PC-3 (cell line): ENCODE results near the gene STARD7. TPM values are rescaled to one million over a fixed set of nuclear protein-coding genes. Genes with fewer than 3 reads are reported as not detected.
A peak's percentile ranks its signal among the peaks of the same experiment; 100 is the strongest.

Source experiments
- ATAC-seq: fragments of 200-7000 bp; cut with Tn5 transposase; 2 replicates; pipeline ENCODE4 v1.9.1; 2020; ENCODE audit warnings: mild to moderate bottlenecking, moderate library complexity
- BruUV-seq: library from RNA; stranded (reverse); fragments of 400-500 nt; replicated peaks from 2 replicates; lab custom pipeline; 2021; lab: Mats Ljungman, UMichigan
- CTCF ChIA-PET: fragments of 300-600 bp; sonication (Branson Sonifier 250); formaldehyde crosslinking; loops from one replicate; lab custom pipeline; 2022; ENCODE audit warnings: antibody characterized with exemption; lab: Charles Lee
- POLR2A ChIA-PET: fragments of 300-600 bp; sonication (Branson Sonifier 250); formaldehyde crosslinking; loops from one replicate; lab custom pipeline; 2022; ENCODE audit warnings: antibody characterized with exemption; ENCODE audit not compliant: unreplicated experiment; lab: Charles Lee
- DNase-seq: peaks from one replicate; pipeline ENCODE4 v3.0.0-alpha.2; 2015
- H2AFZ ChIP-seq: fragments of 300-600 bp; sonication (generic); 2 replicates; pipeline ENCODE4 v1.6.0; 2016; ENCODE audit warnings: antibody characterized with exemption, low read length
- H3F3A ChIP-seq: fragments of 300-600 bp; sonication (generic); one replicate; pipeline ENCODE4 v1.6.0; 2017; ENCODE audit warnings: antibody characterized with exemption, low read length, control low read depth, mild to moderate bottlenecking; ENCODE audit not compliant: unreplicated experiment
- H3K27ac ChIP-seq: fragments of 300-600 bp; sonication (generic); 2 replicates; pipeline ENCODE4 v1.5.1; 2016; ENCODE audit warnings: mild to moderate bottlenecking, low read length
- H3K27me3 ChIP-seq: fragments of 300-600 bp; sonication (generic); 2 replicates; pipeline ENCODE4 v1.6.1; 2016; ENCODE audit warnings: low read length, mixed read lengths
- H3K36me3 ChIP-seq: fragments of 300-600 bp; sonication (generic); 2 replicates; pipeline ENCODE4 v1.6.1; 2016; ENCODE audit warnings: low read depth, mixed run types, low read length, mixed read lengths
- H3K4me1 ChIP-seq: fragments of 300-600 bp; sonication (generic); 2 replicates; pipeline ENCODE4 v1.5.1; 2016; ENCODE audit warnings: low read length; ENCODE audit not compliant: insufficient read depth
- H3K4me2 ChIP-seq: fragments of 300-600 bp; sonication (generic); 2 replicates; pipeline ENCODE4 v1.6.0; 2016; ENCODE audit warnings: low read length
- H3K4me3 ChIP-seq: fragments of 300-600 bp; sonication (generic); 2 replicates; pipeline ENCODE4 v1.5.1; 2016; ENCODE audit warnings: mild to moderate bottlenecking, low read length, mixed read lengths
- H3K79me2 ChIP-seq: fragments of 300-600 bp; sonication (generic); 2 replicates; pipeline ENCODE4 v1.6.1; 2017; ENCODE audit warnings: low read length, mixed read lengths
- H3K9ac ChIP-seq: fragments of 300-600 bp; sonication (generic); 2 replicates; pipeline ENCODE4 v1.6.0; 2016; ENCODE audit warnings: mild to moderate bottlenecking, low read length
- H3K9me2 ChIP-seq: fragments of 300-600 bp; sonication (generic); replicated peaks from 2 replicates; pipeline ENCODE4 v1.6.1; 2016; ENCODE audit warnings: mixed run types, low read length, mixed read lengths
- H3K9me3 ChIP-seq: fragments of 300-600 bp; sonication (generic); 2 replicates; pipeline ENCODE4 v1.6.1; 2016; ENCODE audit warnings: low read length, mixed read lengths
- H4K20me1 ChIP-seq: fragments of 300-600 bp; sonication (generic); 2 replicates; pipeline ENCODE4 v1.6.1; 2016; ENCODE audit warnings: low read length, mixed read lengths
- CTCF ChIP-seq: fragments of 300-600 bp; sonication (generic); conservative IDR thresholded peaks from 2 replicates; pipeline ENCODE4 v1.5.1; 2017; ENCODE audit warnings: antibody characterized with exemption, low read depth, mild to moderate bottlenecking, low read length
- EZH2 ChIP-seq: fragments of 300-600 bp; sonication (generic); IDR thresholded peaks from one replicate; pipeline ENCODE4 v1.6.1; 2017; ENCODE audit warnings: antibody characterized with exemption, mild to moderate bottlenecking, low read length; ENCODE audit not compliant: unreplicated experiment
- EZH2phosphoT487 ChIP-seq: fragments of 300-600 bp; sonication (generic); IDR thresholded peaks from 2 replicates; pipeline ENCODE4 v1.6.1; 2018; ENCODE audit warnings: mild to moderate bottlenecking, antibody characterized with exemption, low read length, borderline replicate concordance
- intact Hi-C: fragments of 100-400 bp; cut with micrococcal nuclease; formaldehyde crosslinking; loops from 2 replicates; pipeline ENCODE4 v1.9.0; 2023
- total RNA-seq: library from RNA; depleted of rRNA; stranded (reverse); fragments of >200 nt; gene quantifications from 2 replicates; pipeline ENCODE4 v1.2.3, GENCODE V29; 2014

STARD7 gene
- total RNA-seq, 1 experiment from 2014 or later, result 169 TPM

- ATAC-seq (no peak), DNase-seq (no peak)
- Histone ChIP-seq H3K9me2 (no peaks in the 10 kb centered on the region), H3K4me1 (peaks cover 12% of the 10 kb centered on the region; the same call in 1 of the 2 replicates), H2AFZ (no peak overlapping the region), H3K9me3 (no peaks in the 10 kb centered on the region), H4K20me1 (peaks cover 6% of the 10 kb centered on the region), H3F3A (no peaks in the 10 kb centered on the region), H3K4me3 (no peak overlapping the region), H3K79me2 (peaks cover 28% of the 10 kb centered on the region), H3K9ac (no peak overlapping the region), H3K36me3 (no peaks in the 10 kb centered on the region), H3K27ac (no peak overlapping the region), H3K4me2 (no peak overlapping the region), H3K27me3 (no peaks in the 10 kb centered on the region)
- intact Hi-C loops, result no loop called here
- no peak for TF ChIP-seq CTCF
- no peak for TF ChIP-seq EZH2
- no peak for TF ChIP-seq EZH2phosphoT487
- no TSS peak for BruUV-seq
- ChIA-PET POLR2A (no interaction called here), CTCF (no interaction called here)
Observed at GRCh38 chr2:96212339-96212738, 3.7 kb upstream of the STARD7 start.

- Histone ChIP-seq H3K79me2 (peaks cover 54% of the 10 kb centered on the region), H3K9me2 (no peaks in the 10 kb centered on the region), H3K4me1 (peaks cover 24% of the 10 kb centered on the region), H3K9ac (no peak overlapping the region; the same call in 1 of the 2 replicates), H4K20me1 (peaks cover 30% of the 10 kb centered on the region), H3K4me3 (peak overlapping the region; percentile 75), H3K27ac (no peak overlapping the region), H3K27me3 (no peaks in the 10 kb centered on the region), H2AFZ (no peak overlapping the region), H3K36me3 (no peaks in the 10 kb centered on the region), H3K4me2 (peak overlapping the region; percentile 90), H3K9me3 (no peaks in the 10 kb centered on the region), H3F3A (no peaks in the 10 kb centered on the region)
- BruUV-seq, result no TSS peak
- ChIA-PET CTCF (no interaction called here), POLR2A (no interaction called here)
- ATAC-seq, result no peak
- intact Hi-C loops, result loop anchor here (2.0 kb wide), 1 partner anchor 51 kb away; no protein-coding TSS in a partner anchor
- DNase-seq, result no peak
- TF ChIP-seq CTCF (no peak), EZH2 (no peak), EZH2phosphoT487 (no peak)
Observed at GRCh38 chr2:96209729-96210085, 1.1 kb upstream of the STARD7 start.

GRCh38 chr2:96209011-96209728 lies 543 bp upstream of the STARD7 start:
- Histone ChIP-seq H3K79me2 (peaks cover 60% of the 10 kb centered on the region), H3K4me2 (peak overlapping the region; percentile 90), H3K4me3 (peak overlapping the region; percentile 75), H3K4me1 (peaks cover 25% of the 10 kb centered on the region), H3K36me3 (no peaks in the 10 kb centered on the region), H3K27ac (0 out of 2 replicates have a peak overlapping the region, but pooled peaks have one; percentile 16), H3K9me2 (no peaks in the 10 kb centered on the region), H2AFZ (peak overlapping the region; percentile 85), H4K20me1 (peaks cover 35% of the 10 kb centered on the region), H3K9me3 (no peaks in the 10 kb centered on the region), H3K27me3 (no peaks in the 10 kb centered on the region), H3F3A (no peaks in the 10 kb centered on the region), H3K9ac (peak overlapping the region; percentile 70)
- DNase-seq (no peak), ATAC-seq (no peak)
- POLR2A ChIA-PET, result no interaction called here
- TF ChIP-seq EZH2 (no peak), EZH2phosphoT487 (no peak), CTCF (no peak)
- CTCF ChIA-PET, result interaction anchor here (1.4 kb wide), 1 partner anchor 58 kb away, joined by 3 read pairs; no protein-coding TSS in a partner anchor
- TSS peak; percentile 68 for BruUV-seq
- intact Hi-C loops, result loop anchor here (2.0 kb wide), 1 partner anchor 52 kb away; no protein-coding TSS in a partner anchor
